Ascending aorta (tissue), 2 donors: ENCODE data around the gene CTDP1. TPM values are rescaled to one million over a fixed set of nuclear protein-coding genes. Genes with fewer than 3 reads are reported as not detected.
"Not testable (repeated sequence)": the region's sequence is repeated elsewhere in the genome, so short reads cannot be mapped to it uniquely, and the experiment has no call there.

Experiments used
- DNase-seq, 2 donors: peaks; one replicate each; pipeline ENCODE4 v3.0.0-alpha.2; 2019; ENCODE audit warnings: low spot score in 2 of 2
- H3K27ac ChIP-seq, 2 donors: fragments of 200-600 bp; sonication (generic); one replicate each; pipeline ENCODE4 v1.5.1; 2016 to 2017; ENCODE audit warnings: mild to moderate bottlenecking in 1 of 2
- H3K27me3 ChIP-seq: fragments of 200-600 bp; sonication (generic); one replicate; pipeline ENCODE4 v1.5.1; 2017
- H3K36me3 ChIP-seq, 2 donors: fragments of 200-600 bp; sonication (generic); one replicate each; pipeline ENCODE4 v1.5.1; 2016
- H3K4me1 ChIP-seq, 2 donors: fragments of 200-600 bp; sonication (generic); one replicate each; pipeline ENCODE4 v1.5.1; 2016 to 2017; ENCODE audit warnings: mild to moderate bottlenecking in 1 of 2
- H3K4me3 ChIP-seq, 2 donors: fragments of 200-600 bp; sonication (generic); one replicate each; pipeline ENCODE4 v1.5.1; 2016 to 2017; ENCODE audit warnings: mild to moderate bottlenecking in 1 of 2
- H3K9me3 ChIP-seq, 2 donors: fragments of 200-600 bp; sonication (generic); one replicate each; pipeline ENCODE4 v1.5.1; 2016
- intact Hi-C: fragments of 100-400 bp; cut with DNase I; formaldehyde crosslinking; loops from one replicate; pipeline ENCODE4 v1.15.1; 2023
- total RNA-seq: library from RNA; depleted of rRNA; stranded (reverse); fragments of >200 nt; gene quantifications from one replicate; pipeline ENCODE4 v1.1.0, GENCODE V29; 2016
- TF ChIP-seq, protein P1 (sequence below), 3 experiments: fragments of 200-600 bp in 2 of 3; fragments of 450-650 bp in 1 of 3; sonication (generic) in 2 of 3; IDR thresholded peaks; one replicate each; pipeline ENCODE4 v1.5.1; 2016 to 2019; ENCODE audit warnings: antibody characterized with exemption in 3 of 3, mild to moderate bottlenecking in 1 of 3, moderate library complexity in 1 of 3

The CTDP1 gene
- total RNA-seq, 1 donor from 2014 or later = 31.7 TPM

DNA sequence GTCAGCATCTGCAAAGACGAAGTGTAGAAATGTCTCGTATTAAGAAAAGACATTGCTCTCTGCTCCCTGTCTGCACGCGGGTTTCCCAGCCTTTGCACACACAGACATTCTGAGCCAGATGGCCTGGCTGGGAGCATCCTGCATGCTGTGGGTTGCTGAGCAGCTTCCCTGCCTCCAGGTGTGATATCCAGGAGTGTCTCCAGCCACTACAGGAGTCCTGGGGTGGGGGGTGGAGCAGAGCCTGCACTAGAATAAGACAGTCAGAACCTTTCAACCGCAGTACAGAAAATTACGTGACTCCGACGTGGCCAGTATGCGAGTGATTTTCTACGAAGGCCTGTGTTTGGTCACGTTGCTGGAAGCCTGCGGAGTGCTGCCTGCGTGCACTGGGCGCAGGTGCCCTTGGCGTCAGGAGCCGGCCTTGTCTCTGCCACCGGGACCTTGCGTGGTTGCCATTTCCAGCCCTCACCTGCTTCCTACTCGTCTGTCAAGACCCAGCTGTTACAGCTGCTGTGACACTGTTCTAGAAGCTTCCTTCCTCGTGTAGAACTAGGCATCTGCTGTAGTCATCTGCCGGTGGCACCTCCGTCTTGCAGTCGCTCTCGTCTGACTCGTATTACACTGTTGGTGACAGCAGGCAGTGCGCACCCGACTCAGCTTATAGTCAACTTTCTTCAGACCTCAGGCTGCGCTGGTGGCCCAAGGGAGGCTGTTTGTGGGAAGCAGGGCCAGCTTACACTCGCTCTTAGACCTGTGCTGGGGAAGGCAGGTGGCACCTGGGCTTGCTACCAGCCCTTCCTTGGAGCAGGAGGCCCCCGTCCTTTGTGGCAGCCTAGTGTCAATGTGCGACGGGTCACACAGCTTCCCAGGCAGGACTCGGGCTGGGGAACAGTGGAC lies 11.2 kb downstream of the CTDP1 start:
- Histone ChIP-seq H3K4me1 (no peaks in the 10 kb centered on the region), H3K27me3 (no peaks in the 10 kb centered on the region), H3K27ac (no peak overlapping the region), H3K36me3 (peaks cover 8% of the 10 kb centered on the region in 2 donors), H3K4me3 (no peak overlapping the region), H3K9me3 (no peaks in the 10 kb centered on the region)
- DNase-seq = no peak
- intact Hi-C loops = no loop called here
- TF ChIP-seq, protein P1, sequence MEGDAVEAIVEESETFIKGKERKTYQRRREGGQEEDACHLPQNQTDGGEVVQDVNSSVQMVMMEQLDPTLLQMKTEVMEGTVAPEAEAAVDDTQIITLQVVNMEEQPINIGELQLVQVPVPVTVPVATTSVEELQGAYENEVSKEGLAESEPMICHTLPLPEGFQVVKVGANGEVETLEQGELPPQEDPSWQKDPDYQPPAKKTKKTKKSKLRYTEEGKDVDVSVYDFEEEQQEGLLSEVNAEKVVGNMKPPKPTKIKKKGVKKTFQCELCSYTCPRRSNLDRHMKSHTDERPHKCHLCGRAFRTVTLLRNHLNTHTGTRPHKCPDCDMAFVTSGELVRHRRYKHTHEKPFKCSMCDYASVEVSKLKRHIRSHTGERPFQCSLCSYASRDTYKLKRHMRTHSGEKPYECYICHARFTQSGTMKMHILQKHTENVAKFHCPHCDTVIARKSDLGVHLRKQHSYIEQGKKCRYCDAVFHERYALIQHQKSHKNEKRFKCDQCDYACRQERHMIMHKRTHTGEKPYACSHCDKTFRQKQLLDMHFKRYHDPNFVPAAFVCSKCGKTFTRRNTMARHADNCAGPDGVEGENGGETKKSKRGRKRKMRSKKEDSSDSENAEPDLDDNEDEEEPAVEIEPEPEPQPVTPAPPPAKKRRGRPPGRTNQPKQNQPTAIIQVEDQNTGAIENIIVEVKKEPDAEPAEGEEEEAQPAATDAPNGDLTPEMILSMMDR (IDR thresholded peaks at IDR 0.05) = no peak

DNA sequence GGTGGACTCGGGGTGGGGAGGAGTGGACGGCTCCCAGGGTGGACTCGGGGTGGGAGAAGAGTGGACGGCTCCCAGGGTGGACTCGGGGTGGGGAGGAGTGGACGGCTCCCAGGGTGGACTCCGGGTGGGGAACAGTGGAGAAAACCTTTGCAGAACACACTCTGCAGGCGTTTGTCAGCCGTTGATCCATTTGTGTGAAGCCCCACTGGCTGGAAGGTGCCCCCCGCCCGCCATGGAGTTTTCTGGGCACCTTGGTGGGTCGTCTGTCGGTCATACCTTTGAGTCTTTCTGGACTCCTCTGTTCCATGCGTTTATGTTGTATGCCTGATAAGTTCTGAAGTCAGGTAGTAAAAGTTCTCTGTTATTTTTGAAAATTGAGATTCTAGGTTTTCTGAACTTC lies 12.5 kb downstream of the CTDP1 start:
- H3K4me1 ChIP-seq = no peaks in the 10 kb centered on the region
- H3K27ac ChIP-seq = no peak overlapping the region
- no peaks in the 10 kb centered on the region for H3K27me3 ChIP-seq
- TF ChIP-seq, protein P1 (IDR thresholded peaks at IDR 0.05) = no peak
- no peak overlapping the region for H3K4me3 ChIP-seq
- no peak for DNase-seq
- H3K9me3 ChIP-seq = no peaks in the 10 kb centered on the region
- peaks cover 18 to 19% of the 10 kb centered on the region in 2 donors for H3K36me3 ChIP-seq
- intact Hi-C loops = no loop called here

DNA sequence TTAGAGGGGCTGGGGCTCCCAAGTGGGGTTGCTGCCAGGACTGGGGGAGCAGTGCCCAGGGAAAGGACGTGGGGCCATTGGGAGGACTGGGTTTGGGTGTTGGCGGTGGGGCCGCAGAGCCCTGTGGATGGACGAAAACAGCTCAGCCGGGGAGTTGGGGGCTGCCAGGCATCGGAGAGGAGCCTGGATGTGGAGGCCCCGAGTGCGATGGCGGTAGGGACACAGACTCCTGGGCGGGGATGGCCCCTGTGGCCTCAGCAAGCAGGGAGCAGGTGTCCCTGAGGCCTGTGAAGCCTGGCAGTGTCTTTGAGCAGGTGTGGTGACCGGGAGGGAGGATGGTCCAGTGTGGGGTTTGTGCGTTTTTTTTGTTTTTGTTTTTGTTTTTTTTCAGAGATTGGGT lies 13.3 kb downstream of the CTDP1 start:
- no peak overlapping the region for H3K27ac ChIP-seq
- no peaks in the 10 kb centered on the region for H3K9me3 ChIP-seq
- H3K4me3 ChIP-seq = no peak overlapping the region
- no peaks in the 10 kb centered on the region for H3K27me3 ChIP-seq
- no peak for DNase-seq
- intact Hi-C loops = no loop called here
- TF ChIP-seq, protein P1 (IDR thresholded peaks at IDR 0.05) = no peak
- peaks cover 26 to 27% of the 10 kb centered on the region in 2 donors for H3K36me3 ChIP-seq
- no peaks in the 10 kb centered on the region for H3K4me1 ChIP-seq

DNA sequence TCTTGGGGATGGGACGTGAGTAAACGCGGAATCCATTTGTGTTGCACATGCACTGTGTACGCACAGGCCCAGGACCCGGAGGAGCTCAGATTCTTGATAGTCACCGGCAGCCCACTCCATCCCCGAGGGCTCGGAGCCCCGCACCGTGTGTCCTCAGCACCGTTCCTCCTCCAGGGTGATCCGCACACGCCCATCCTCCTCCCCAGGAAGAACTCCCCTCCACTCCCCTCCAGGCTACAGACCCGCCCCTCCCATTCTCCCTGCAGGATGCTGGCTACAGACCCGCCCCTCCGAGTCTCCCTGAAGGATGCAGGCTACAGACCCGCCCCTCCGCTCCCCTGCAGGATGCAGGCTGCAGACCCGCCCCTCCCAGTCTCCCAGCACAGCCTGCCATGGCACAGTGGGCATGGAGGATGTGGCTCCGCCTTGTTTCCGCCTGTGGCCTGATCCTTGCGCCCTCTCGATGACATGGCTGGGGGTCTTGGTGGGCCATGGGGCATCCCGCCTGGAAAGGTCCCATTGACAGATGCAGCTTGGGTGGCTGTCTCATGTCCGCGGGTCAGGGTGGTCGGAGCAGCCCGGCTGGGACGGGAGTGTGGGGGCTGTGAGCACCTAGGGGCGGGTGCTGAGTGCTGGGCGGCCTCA lies 14.1 kb downstream of the CTDP1 start:
- TF ChIP-seq, protein P1 (IDR thresholded peaks at IDR 0.05) = no peak
- Histone ChIP-seq H3K9me3 (no peaks in the 10 kb centered on the region), H3K4me3 (no peak overlapping the region), H3K4me1 (no peaks in the 10 kb centered on the region), H3K27me3 (no peaks in the 10 kb centered on the region), H3K27ac (no peak overlapping the region), H3K36me3 (peaks cover 34 to 35% of the 10 kb centered on the region in 2 donors)
- intact Hi-C loops = no loop called here
- no peak for DNase-seq

DNA sequence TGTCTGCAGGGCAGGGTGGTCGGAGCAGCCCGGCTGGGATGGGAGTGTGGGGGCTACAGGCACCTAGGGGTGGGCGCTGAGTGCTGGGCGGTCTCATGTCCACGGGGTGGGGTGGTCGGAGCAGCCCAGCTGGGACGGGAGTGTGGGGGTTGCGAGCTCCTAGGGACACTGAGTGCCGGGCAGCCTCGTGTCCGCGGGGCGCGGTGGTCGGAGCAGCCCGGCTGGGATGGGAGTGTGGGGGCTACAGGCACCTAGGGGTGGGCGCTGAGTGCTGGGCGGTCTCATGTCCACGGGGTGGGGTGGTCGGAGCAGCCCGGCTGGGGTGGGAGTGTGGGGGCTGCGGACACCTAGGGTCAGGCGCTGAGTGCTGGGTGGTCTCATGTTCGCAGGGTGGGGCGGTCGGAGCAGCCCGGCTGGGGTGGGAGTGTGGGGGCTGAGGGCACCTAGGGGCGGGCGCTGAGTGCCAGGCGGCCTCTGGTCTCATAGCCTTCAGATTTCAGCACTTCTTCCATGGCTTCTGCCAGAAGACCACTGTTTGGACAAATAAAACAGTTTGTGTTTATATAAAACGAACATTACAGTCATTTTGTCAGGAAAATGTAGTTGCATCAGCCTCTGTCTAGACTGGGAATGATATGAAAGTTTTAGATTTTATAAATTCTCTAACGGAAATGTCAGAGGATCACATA lies 14.7 kb downstream of the CTDP1 start:
- H3K27ac ChIP-seq, H3K4me3 ChIP-seq, H3K4me1 ChIP-seq, intact Hi-C loops, H3K9me3 ChIP-seq, DNase-seq, H3K27me3 ChIP-seq: not testable (repeated sequence)
- peaks cover 40 to 41% of the 10 kb centered on the region in 2 donors for H3K36me3 ChIP-seq

DNA sequence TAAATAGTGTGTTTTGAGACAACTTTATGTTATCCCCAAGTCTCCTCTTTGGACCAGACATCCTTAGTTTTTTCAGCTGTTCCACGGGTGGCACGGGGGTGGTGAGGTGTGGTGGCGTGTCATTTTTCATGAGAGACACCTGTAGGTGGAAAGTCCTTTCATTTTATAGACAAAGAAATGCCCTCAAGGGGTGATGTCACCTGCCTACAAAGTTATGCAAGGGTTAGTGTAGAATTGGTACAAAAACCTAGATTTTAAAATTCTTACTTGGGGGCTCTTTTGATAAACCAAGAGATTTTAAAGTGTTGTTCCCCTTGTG lies 15.3 kb downstream of the CTDP1 start:
- Histone ChIP-seq H3K4me3 (no peak overlapping the region), H3K27ac (no peak overlapping the region), H3K36me3 (peaks cover 44 to 46% of the 10 kb centered on the region in 2 donors), H3K27me3 (no peaks in the 10 kb centered on the region), H3K9me3 (no peaks in the 10 kb centered on the region), H3K4me1 (no peaks in the 10 kb centered on the region)
- TF ChIP-seq, protein P1 (IDR thresholded peaks at IDR 0.05) = no peak
- intact Hi-C loops = no loop called here
- DNase-seq = no peak
